Activated T-cell treated with anti-CD3 and anti-CD28 coated beads, Interleukin-2, amount 50 U/mL, for 72 hours (primary cell): ENCODE measurements around the gene CEP72. TPM values are rescaled to one million over a fixed set of nuclear protein-coding genes. Genes with fewer than 3 reads are reported as not detected.

Source experiments
- ATAC-seq, 2 donors: fragments of 150-1000 bp; cut with Tn5 transposase; replicated peaks in 1 of 2; 2 replicates each; pipeline ENCODE4 v1.10.0; 2021; ENCODE audit warnings: moderate library complexity in 2 of 2, mild to moderate bottlenecking in 1 of 2
- DNase-seq, 2 donors: peaks; one replicate each; pipeline ENCODE4 v3.0.0; 2021 to 2022; ENCODE audit warnings: mixed read lengths in 1 of 2
- H3K27ac Mint-ChIP-seq: one replicate; pipeline ENCODE4 v1.8.0; 2022; ENCODE audit warnings: mild to moderate bottlenecking, moderate library complexity, mixed read lengths
- H3K27me3 Mint-ChIP-seq: one replicate; pipeline ENCODE4 v1.8.0; 2022; ENCODE audit warnings: low read depth, mixed read lengths
- H3K36me3 Mint-ChIP-seq, 2 donors: one replicate each; pipeline ENCODE4 v1.8.0; 2022; ENCODE audit warnings: mixed read lengths in 2 of 2, mild to moderate bottlenecking in 1 of 2; ENCODE audit not compliant: insufficient read depth in 2 of 2
- H3K4me1 Mint-ChIP-seq: one replicate; pipeline ENCODE4 v1.8.0; 2022; ENCODE audit warnings: low read depth, mixed read lengths
- H3K4me3 Mint-ChIP-seq, 2 donors: one replicate each; pipeline ENCODE4 v1.8.0; 2022; ENCODE audit warnings: mild to moderate bottlenecking in 2 of 2, mixed read lengths in 2 of 2, moderate library complexity in 2 of 2
- H3K9me3 Mint-ChIP-seq, 2 donors: one replicate each; pipeline ENCODE4 v1.8.0; 2022; ENCODE audit warnings: mixed read lengths in 2 of 2
- total RNA-seq, 2 donors: library from RNA; stranded (reverse); gene quantifications; one replicate each; pipeline ENCODE4 v1.2.3, GENCODE V29; 2022

CEP72 gene
- total RNA-seq, 2 donors from 2014 or later, result 18.6 to 18.7 TPM

GRCh38 chr5:582936-583635, 29.1 kb upstream of the CEP72 start:
- H3K36me3 Mint-ChIP-seq, result no peaks in the 10 kb centered on the region

GRCh38 chr5:583645-584044, 28.5 kb upstream of the CEP72 start:
- Mint-ChIP-seq H3K36me3 (no peaks in the 10 kb centered on the region), H3K27me3 (peaks cover 40% of the 10 kb centered on the region), H3K9me3 (peaks cover 0 to 3% of the 10 kb centered on the region in 2 donors), H3K4me1 (no peaks in the 10 kb centered on the region), H3K4me3 (no peak overlapping the region), H3K27ac (no peak overlapping the region)
- DNase-seq (no peak), ATAC-seq (no peak)

More at GRCh38 chr5:582936-583635, 29.1 kb upstream of the CEP72 start:
- Mint-ChIP-seq H3K27me3 (peaks cover 45% of the 10 kb centered on the region), H3K4me3 (no peak overlapping the region), H3K27ac (no peak overlapping the region), H3K9me3 (peaks cover 0 to 3% of the 10 kb centered on the region in 2 donors), H3K4me1 (no peaks in the 10 kb centered on the region)
- DNase-seq (no peak), ATAC-seq (no peak)

GRCh38 chr5:584216-584615, 27.9 kb upstream of the CEP72 start:
- DNase-seq (no peak), ATAC-seq (no peak)
- H3K36me3 Mint-ChIP-seq, result no peaks in the 10 kb centered on the region
- H3K4me1 Mint-ChIP-seq, result no peaks in the 10 kb centered on the region
- peaks cover 0 to 3% of the 10 kb centered on the region in 2 donors for H3K9me3 Mint-ChIP-seq
- H3K4me3 Mint-ChIP-seq, result no peak overlapping the region
- H3K27ac Mint-ChIP-seq, result no peak overlapping the region
- H3K27me3 Mint-ChIP-seq, result peaks cover 35% of the 10 kb centered on the region

GRCh38 chr5:584846-585245, 27.3 kb upstream of the CEP72 start:
- Mint-ChIP-seq H3K36me3 (peaks cover 3 to 5% of the 10 kb centered on the region in 2 donors), H3K27me3 (peaks cover 40% of the 10 kb centered on the region), H3K4me1 (peaks cover 5% of the 10 kb centered on the region), H3K27ac (no peak overlapping the region), H3K4me3 (no peak overlapping the region), H3K9me3 (peaks cover 4 to 7% of the 10 kb centered on the region in 2 donors)
- DNase-seq (no peak), ATAC-seq (no peak)

GRCh38 chr5:585556-585955, 26.6 kb upstream of the CEP72 start:
- no peak for DNase-seq
- Mint-ChIP-seq H3K27me3 (peaks cover 36% of the 10 kb centered on the region), H3K36me3 (peaks cover 5% of the 10 kb centered on the region in 2 donors), H3K9me3 (peaks cover 5 to 8% of the 10 kb centered on the region in 2 donors), H3K27ac (no peak overlapping the region), H3K4me3 (no peak overlapping the region), H3K4me1 (peaks cover 5% of the 10 kb centered on the region)
- ATAC-seq, result no peak

- H3K27me3 Mint-ChIP-seq, result peaks cover 36% of the 10 kb centered on the region
- peaks cover 5% of the 10 kb centered on the region for H3K4me1 Mint-ChIP-seq
- DNase-seq (no peak), ATAC-seq (no peak)
- no peak overlapping the region for H3K27ac Mint-ChIP-seq
- no peak overlapping the region for H3K4me3 Mint-ChIP-seq
- peaks cover 5 to 8% of the 10 kb centered on the region in 2 donors for H3K9me3 Mint-ChIP-seq
- H3K36me3 Mint-ChIP-seq, result peaks cover 5% of the 10 kb centered on the region in 2 donors
Measured at GRCh38 chr5:585962-586628, 26.0 kb upstream of the CEP72 start.

- H3K36me3 Mint-ChIP-seq, result peaks cover 5% of the 10 kb centered on the region in 2 donors
- no peak overlapping the region for H3K27ac Mint-ChIP-seq
- peaks cover 5% of the 10 kb centered on the region for H3K4me1 Mint-ChIP-seq
- no peak for ATAC-seq
- H3K9me3 Mint-ChIP-seq, result peaks cover 5 to 8% of the 10 kb centered on the region in 2 donors
- no peak for DNase-seq
- H3K27me3 Mint-ChIP-seq, result peaks cover 42% of the 10 kb centered on the region
- no peak overlapping the region for H3K4me3 Mint-ChIP-seq
Measured at GRCh38 chr5:586751-587285, 25.3 kb upstream of the CEP72 start.

GRCh38 chr5:587403-587802, 24.7 kb upstream of the CEP72 start:
- H3K4me1 Mint-ChIP-seq, result peaks cover 5% of the 10 kb centered on the region
- peaks cover 5 to 8% of the 10 kb centered on the region in 2 donors for H3K9me3 Mint-ChIP-seq
- H3K27me3 Mint-ChIP-seq, result peaks cover 44% of the 10 kb centered on the region
- DNase-seq (no peak), ATAC-seq (no peak)
- no peak overlapping the region for H3K4me3 Mint-ChIP-seq
- H3K36me3 Mint-ChIP-seq, result peaks cover 5% of the 10 kb centered on the region in 2 donors
- H3K27ac Mint-ChIP-seq, result no peak overlapping the region

GRCh38 chr5:588406-588995, 23.6 kb upstream of the CEP72 start:
- H3K27me3 Mint-ChIP-seq, result peaks cover 44% of the 10 kb centered on the region
- DNase-seq (no peak), ATAC-seq (no peak)
- H3K4me1 Mint-ChIP-seq, result peaks cover 5% of the 10 kb centered on the region
- H3K27ac Mint-ChIP-seq, result no peak overlapping the region
- no peak overlapping the region for H3K4me3 Mint-ChIP-seq
- H3K36me3 Mint-ChIP-seq, result peaks cover 5% of the 10 kb centered on the region in 2 donors
- peaks cover 5 to 7% of the 10 kb centered on the region in 2 donors for H3K9me3 Mint-ChIP-seq

- ATAC-seq, result no peak
- no peak for DNase-seq
- Mint-ChIP-seq H3K27me3 (peaks cover 44% of the 10 kb centered on the region), H3K9me3 (peaks cover 5% of the 10 kb centered on the region in 2 donors), H3K36me3 (peaks cover 5% of the 10 kb centered on the region in 2 donors), H3K27ac (no peak overlapping the region), H3K4me3 (no peak overlapping the region), H3K4me1 (peaks cover 5% of the 10 kb centered on the region)
Measured at GRCh38 chr5:589173-589572, 23.0 kb upstream of the CEP72 start.

GRCh38 chr5:589588-589987, 22.6 kb upstream of the CEP72 start:
- Mint-ChIP-seq H3K27ac (no peak overlapping the region), H3K4me3 (no peak overlapping the region), H3K27me3 (peaks cover 44% of the 10 kb centered on the region), H3K36me3 (peaks cover 5% of the 10 kb centered on the region in 2 donors), H3K4me1 (peaks cover 5% of the 10 kb centered on the region), H3K9me3 (peaks cover 5% of the 10 kb centered on the region in 2 donors)
- no peak for DNase-seq
- no peak for ATAC-seq

- Mint-ChIP-seq H3K4me1 (peaks cover 5% of the 10 kb centered on the region), H3K36me3 (peaks cover 5% of the 10 kb centered on the region in 2 donors), H3K4me3 (no peak overlapping the region)
Measured at GRCh38 chr5:590346-590745, 21.8 kb upstream of the CEP72 start.

GRCh38 chr5:591746-592145, 20.4 kb upstream of the CEP72 start:
- DNase-seq (no peak), ATAC-seq (no peak)
- H3K4me3 Mint-ChIP-seq, result no peak overlapping the region
- H3K4me1 Mint-ChIP-seq, result peaks cover 5% of the 10 kb centered on the region
- peaks cover 5% of the 10 kb centered on the region in 2 donors for H3K36me3 Mint-ChIP-seq
- H3K9me3 Mint-ChIP-seq, result peaks cover 5% of the 10 kb centered on the region in 2 donors
- no peak overlapping the region for H3K27ac Mint-ChIP-seq
- H3K27me3 Mint-ChIP-seq, result peaks cover 41% of the 10 kb centered on the region

More at GRCh38 chr5:590346-590745, 21.8 kb upstream of the CEP72 start:
- peaks cover 48% of the 10 kb centered on the region for H3K27me3 Mint-ChIP-seq
- DNase-seq, result no peak
- no peak overlapping the region for H3K27ac Mint-ChIP-seq
- no peak for ATAC-seq
- H3K9me3 Mint-ChIP-seq, result peaks cover 5% of the 10 kb centered on the region in 2 donors
